HG02885 (cell line): ENCODE results near the gene CDC73.

Experiments used
- ATAC-seq: cut with Tn5 transposase; IDR thresholded peaks from one replicate; pipeline ENCODE4 v1.9.1; 2021; ENCODE audit warnings: mild to moderate bottlenecking; ENCODE audit not compliant: unreplicated experiment, poor library complexity

Gene CDC73

GRCh38 chr1:193121616-193122593 is at the start of gene CDC73:
CDC73 (plus strand) TSS chr1:193122031; CDS start chr1:193122201, 170 bp downstream.
- ATAC-seq = peak; percentile 92

- ATAC-seq = no peak
These were observed 43.8 kb upstream of the CDC73 start for GRCh38 chr1:193077991-193078390.

GRCh38 chr1:193079187-193079586 is 42.6 kb upstream of the CDC73 start:
- ATAC-seq = no peak

- ATAC-seq = peak; percentile 99
These were observed 38.3 kb upstream of the CDC73 start for GRCh38 chr1:193083365-193084088.

- no peak for ATAC-seq
These were observed 36.6 kb upstream of the CDC73 start for GRCh38 chr1:193085263-193085662.

- ATAC-seq = no peak
These were observed 35.5 kb upstream of the CDC73 start for GRCh38 chr1:193086342-193086741.

GRCh38 chr1:193087893-193088292 is 33.9 kb upstream of the CDC73 start:
- no peak for ATAC-seq

- no peak for ATAC-seq
These were observed 31.0 kb upstream of the CDC73 start for GRCh38 chr1:193090865-193091264.

- ATAC-seq = no peak
These were observed 27.7 kb upstream of the CDC73 start for GRCh38 chr1:193094112-193094511.

GRCh38 chr1:193102662-193103061 is 19.2 kb upstream of the CDC73 start:
- no peak for ATAC-seq

GRCh38 chr1:193103759-193104501 is 17.9 kb upstream of the CDC73 start:
- no peak for ATAC-seq

- peak; percentile 51 for ATAC-seq
These were observed 17.3 kb upstream of the CDC73 start for GRCh38 chr1:193104502-193104906.

GRCh38 chr1:193104907-193105820 is 16.7 kb upstream of the CDC73 start, which contains the start of gene GLRX2:
GLRX2 (minus strand) TSS chr1:193105414; CDS start chr1:193105382, 32 bp downstream.
- ATAC-seq = peak; percentile 92

- no peak for ATAC-seq
These were observed 16.0 kb upstream of the CDC73 start for GRCh38 chr1:193105821-193106177.

- no peak for ATAC-seq
These were observed 13.4 kb upstream of the CDC73 start for GRCh38 chr1:193108471-193108870.

GRCh38 chr1:193109619-193110018 is 12.2 kb upstream of the CDC73 start:
- ATAC-seq = no peak

GRCh38 chr1:193110246-193110645 is 11.6 kb upstream of the CDC73 start:
- ATAC-seq = no peak

GRCh38 chr1:193110864-193111263 is 11.0 kb upstream of the CDC73 start:
- ATAC-seq = no peak

- ATAC-seq = no peak
These were observed 10.2 kb upstream of the CDC73 start for GRCh38 chr1:193111641-193112090.
